ENCODE data around the gene TRAPPC14.
A peak's percentile ranks its signal among the peaks of the same experiment; 100 is the strongest.
"Not testable (repeated sequence)": the region's sequence is repeated elsewhere in the genome, so short reads cannot be mapped to it uniquely, and the experiment has no call there.

The TRAPPC14 gene

GRCh38 chr7:100153708-100154535 is 4.6 kb downstream of the TRAPPC14 start:
- no peak for DNase-seq

GRCh38 chr7:100152937-100153666 is 5.4 kb downstream of the TRAPPC14 start:
- no peak for DNase-seq

DNA sequence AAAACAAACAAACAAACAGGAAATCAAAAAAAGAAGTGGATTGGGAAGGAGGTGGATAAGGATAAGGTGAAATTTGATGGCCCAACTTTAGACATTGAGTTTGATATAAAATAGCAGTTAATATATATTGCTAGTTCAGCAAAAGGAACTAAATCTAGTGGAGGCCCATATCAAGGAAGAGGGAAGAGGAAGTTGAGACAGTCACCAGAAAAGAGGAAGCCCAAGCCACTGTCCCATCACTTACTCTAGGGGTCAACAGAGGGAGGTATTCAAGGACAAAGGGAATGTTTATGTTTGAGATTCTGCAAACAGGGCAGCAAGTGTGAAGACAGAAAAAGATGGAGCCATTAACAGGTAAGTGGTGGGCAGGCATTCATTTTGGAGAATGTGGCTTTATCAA is 6.1 kb downstream of the TRAPPC14 start:
- DNase-seq, result no peak

GRCh38 chr7:100148559-100149328 is 9.8 kb downstream of the TRAPPC14 start, which contains the start of gene LAMTOR4:
Gene LAMTOR4 (plus strand): TSS chr7:100148918. CDS start chr7:100148973, 55 bp downstream.
- peak; percentile 94 for DNase-seq

DNA sequence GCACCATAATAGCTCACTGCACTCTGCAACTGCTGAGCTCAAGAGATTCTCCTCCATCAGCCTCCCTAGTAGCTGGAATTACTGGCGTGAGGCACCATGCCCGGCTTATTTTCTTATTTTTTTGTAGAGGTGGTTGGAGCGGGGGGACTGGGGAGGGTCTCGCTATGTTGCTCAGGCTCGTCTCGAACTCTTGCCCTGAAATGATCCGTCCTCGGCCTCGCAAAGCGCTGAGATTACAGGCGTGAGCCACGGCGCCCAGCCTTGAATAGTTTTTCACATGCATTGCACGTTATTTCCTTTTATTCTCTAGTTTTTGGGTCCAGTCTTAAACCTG is 10.3 kb downstream of the TRAPPC14 start:
- no peak for DNase-seq

- DNase-seq, result no peak
These were observed 11.2 kb downstream of the TRAPPC14 start for GRCh38 chr7:100147278-100147677.

GRCh38 chr7:100146350-100146749 is 12.2 kb downstream of the TRAPPC14 start:
- not testable (repeated sequence) for DNase-seq

- no peak for DNase-seq
These were observed 16.1 kb downstream of the TRAPPC14 start for GRCh38 chr7:100142461-100142860.

- no peak for DNase-seq
These were observed 17.0 kb downstream of the TRAPPC14 start for GRCh38 chr7:100141555-100141949.

DNA sequence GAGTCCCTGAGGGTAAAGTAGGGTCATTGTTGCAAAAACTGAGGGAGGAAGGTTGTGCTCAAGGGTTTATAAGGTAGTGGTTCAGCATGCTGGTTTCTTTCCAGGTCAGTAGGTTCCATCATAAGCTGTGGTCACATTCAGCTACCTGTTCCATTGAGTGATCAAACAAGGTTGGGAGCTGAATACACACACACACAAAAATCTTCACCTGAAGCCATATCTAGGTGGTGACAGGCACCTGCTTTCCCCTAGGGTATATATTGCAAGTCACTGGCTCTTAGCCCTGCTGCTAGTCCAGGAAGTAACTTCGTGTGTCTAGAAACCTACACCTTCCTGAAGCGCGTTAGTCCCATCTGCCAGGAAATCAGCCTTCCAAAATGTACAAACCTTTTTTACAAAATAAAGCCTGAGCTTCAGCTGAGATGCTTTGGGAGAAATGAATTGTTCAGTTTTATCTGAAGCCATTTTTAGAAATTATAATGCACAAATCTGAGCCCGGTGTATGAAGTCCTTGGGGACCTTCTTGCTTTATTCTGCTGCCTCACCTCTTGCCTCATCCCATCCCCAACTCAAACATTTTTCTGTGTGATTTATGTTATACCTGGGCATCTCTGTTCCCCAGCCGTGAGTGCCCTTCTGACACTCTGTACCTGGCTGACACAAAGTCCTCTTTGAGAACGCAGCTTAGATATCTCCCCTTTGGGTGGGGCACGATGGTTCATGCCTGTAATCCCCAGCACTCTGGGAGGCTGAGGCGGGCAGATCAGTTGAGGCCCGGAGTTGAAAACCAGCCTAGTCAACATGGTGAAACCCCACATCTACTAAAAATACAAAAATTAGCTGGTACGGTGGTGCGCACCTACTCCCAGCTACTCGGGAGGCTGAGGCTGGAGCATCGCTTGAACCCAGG is 20.4 kb downstream of the TRAPPC14 start:
- no peak for DNase-seq

GRCh38 chr7:100132697-100133151 is 25.8 kb downstream of the TRAPPC14 start:
- DNase-seq, result peak; percentile 53

DNA sequence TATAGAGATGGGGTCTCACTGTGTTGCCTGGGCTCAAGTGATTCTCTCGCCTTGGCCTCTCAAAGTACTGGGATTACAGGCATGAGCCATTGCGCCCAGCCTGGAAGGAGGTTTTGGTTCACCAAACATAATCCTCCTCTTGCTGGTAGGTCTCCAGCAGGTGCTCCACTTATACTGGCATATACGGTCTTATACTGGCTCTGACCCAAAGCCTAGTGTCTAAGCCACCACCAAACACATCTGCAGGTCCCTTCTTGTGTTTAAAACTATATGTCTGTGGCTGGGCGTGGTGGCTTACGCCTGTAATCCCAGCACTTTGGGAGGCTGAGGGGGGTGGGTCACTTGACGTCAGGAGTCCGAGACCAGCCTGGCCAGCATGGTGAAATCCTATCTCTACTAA is 26.4 kb downstream of the TRAPPC14 start:
- DNase-seq, result no peak

DNA sequence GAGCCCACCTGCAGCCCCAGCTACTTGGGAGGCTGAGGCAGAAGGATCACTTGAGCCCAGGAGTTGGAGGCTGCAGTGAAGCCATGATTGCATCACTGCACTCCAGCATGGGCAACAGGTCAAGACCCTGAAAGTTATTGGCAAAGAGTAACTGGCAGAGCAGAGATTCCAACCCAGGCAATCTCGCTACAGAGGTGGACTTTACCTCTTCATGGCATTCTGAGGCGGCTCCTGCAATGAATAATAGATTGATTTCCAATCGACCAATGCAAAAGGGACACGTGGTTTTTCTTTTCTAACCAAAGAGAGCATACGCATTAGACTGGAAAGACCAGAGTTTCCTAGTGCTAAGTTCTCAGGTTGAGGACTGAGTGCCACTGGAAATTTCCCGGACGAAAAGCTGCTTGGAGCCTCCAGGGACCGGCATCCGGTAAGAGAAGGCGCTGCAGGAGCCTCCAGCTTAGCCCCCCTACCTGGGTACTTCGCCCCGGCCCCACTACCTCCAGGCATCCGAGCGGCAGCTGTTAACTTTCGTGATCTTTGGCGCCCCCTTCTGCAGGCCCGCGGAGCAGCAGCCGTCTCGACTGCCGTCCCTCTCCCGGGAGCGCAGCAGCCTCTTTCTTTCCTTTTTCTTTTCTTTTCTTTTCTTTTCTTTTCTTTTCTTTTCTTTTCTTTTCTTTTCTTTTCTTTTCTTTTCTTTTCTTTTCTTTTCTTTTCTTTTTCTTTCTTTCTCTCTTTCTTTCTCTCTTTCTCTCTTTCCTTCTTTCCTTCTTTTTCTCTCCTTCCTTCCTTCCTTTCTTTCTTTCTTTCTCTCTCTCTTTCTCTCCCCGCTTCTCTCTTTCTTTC is 27.7 kb downstream of the TRAPPC14 start:
- peak; percentile 89 for DNase-seq

DNA sequence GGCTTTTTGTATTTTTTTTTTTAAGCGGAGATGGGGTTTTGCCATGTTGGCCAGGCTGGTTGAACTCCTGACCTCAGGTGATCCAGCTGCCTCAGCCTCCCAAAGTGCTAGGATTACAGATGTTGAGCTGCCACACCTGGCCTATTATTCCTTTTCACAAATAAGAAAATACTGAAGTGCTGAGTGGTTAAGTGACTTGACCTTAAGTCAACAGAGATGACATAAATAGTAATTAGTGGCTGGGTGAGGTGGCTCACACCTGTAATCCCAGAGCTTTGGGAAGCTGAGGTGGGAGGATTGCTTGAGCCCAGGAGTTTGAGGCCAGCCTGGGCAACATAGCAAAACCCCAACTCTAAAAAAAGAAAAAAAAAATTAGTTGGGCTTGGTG is 28.3 kb downstream of the TRAPPC14 start:
- not testable (repeated sequence) for DNase-seq

GRCh38 chr7:100128637-100128963 is 29.9 kb downstream of the TRAPPC14 start:
- no peak for DNase-seq

- no peak for DNase-seq
These were observed 30.5 kb downstream of the TRAPPC14 start for GRCh38 chr7:100127866-100128636.

DNA sequence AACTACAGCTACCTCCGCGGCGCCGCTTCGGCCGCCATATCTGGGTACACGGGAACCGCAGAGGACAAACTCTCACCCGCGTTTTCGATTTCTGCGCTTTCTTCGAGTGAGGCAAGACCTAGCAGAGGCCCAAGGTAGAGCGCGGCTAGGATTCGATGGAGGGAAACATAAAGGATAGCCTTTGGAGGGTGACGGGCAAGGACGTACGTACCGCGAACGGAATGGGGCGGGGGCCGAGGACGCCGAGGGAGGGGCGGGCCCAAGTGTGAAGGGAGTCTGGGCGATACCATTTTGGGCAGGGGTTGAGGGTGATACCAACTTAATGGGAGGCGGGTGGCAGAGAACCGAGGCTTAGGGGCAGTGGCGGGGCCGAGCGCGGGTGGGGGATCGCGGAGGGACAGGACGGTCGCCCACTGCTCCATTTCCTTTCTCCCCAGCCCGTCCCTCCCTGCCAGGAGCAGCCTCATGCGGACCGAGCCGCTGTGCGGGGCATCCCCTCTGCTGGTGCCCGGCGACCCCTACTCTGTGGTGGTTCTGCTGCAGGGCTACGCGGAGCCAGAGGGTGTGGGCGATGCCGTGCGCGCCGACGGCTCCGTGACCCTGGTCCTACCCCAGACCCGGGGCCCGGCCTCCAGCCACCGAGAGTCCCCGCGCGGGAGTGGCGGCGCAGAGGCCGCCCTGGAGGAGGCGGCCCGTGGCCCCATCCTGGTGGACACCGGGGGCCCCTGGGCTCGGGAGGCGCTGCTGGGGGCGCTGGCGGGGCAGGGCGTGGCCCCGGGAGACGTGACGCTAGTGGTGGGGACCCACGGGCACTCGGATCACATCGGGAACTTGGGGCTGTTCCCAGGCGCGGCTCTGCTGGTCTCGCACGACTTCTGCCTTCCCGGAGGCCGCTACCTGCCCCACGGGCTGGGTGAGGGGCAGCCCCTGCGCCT is 31.3 kb downstream of the TRAPPC14 start, which contains the start of gene MBLAC1:
MBLAC1 (plus strand) TSS at position 37 of the 935 bp plus-strand sequence; CDS start at position 466, 429 bp downstream.
- peak; percentile 90 for DNase-seq

DNA sequence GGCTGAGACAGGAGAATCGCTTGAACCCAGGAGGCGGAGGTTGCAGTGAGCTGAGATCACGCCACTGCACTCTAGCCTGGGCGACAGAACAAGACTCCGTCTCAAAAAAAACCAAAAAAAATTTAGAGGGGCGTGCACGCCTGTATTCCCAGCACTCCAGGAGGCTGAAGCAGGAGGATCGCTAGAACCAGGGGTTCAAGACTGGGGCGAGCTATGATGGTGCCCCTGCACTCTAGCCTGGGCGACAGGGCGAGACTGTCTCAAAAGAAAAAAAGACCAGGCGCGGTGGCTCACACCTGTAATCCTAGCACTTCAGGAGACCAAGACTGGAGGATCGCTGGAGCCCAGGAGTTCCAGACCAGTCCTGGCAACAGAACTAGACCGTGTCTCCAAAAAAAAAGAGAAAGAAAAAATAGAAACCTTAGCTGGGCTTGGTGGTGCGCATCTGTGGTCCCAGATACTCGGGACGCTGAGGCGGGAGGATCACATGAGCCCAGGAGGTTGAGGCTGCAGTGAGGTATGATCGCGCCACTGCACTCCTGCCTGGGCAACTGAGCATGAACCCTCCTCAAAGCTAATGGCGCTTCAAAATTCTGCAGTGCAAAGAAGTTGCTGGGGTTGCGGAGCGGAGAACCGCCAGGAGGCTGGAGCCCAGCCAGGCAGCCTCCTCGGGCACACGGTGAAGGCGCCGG is 32.1 kb downstream of the TRAPPC14 start:
- no peak for DNase-seq
